Mucosa of stomach (tissue), 1 donor: Measurements from ENCODE around the gene CEACAM18.
"Not testable (repeated sequence)": the region's sequence is repeated elsewhere in the genome, so short reads cannot be mapped to it uniquely, and the experiment has no call there.

ENCODE experiments used
- H3K27me3 ChIP-seq: one replicate; pipeline ENCODE4 v1.7.0; 2013; ENCODE audit warnings: mild to moderate bottlenecking, low read length; ENCODE audit not compliant: control insufficient read depth, insufficient read depth
- H3K36me3 ChIP-seq: one replicate; pipeline ENCODE4 v1.7.0; 2013; ENCODE audit warnings: low read length; ENCODE audit not compliant: control insufficient read depth, insufficient read depth
- H3K4me1 ChIP-seq: one replicate; pipeline ENCODE4 v1.7.0; 2013; ENCODE audit warnings: mild to moderate bottlenecking, low read length; ENCODE audit not compliant: control insufficient read depth, insufficient read depth
- H3K4me3 ChIP-seq: one replicate; pipeline ENCODE4 v1.7.0; 2013; ENCODE audit warnings: low read length
- H3K9ac ChIP-seq: one replicate; pipeline ENCODE4 v1.7.0; 2013; ENCODE audit warnings: mild to moderate bottlenecking, low read length, moderate library complexity
- H3K9me3 ChIP-seq: one replicate; pipeline ENCODE4 v1.7.0; 2013; ENCODE audit warnings: mild to moderate bottlenecking, low read length, moderate library complexity; ENCODE audit not compliant: control insufficient read depth
- donor health status: Pancreatic carcinoma.

Gene CEACAM18

DNA sequence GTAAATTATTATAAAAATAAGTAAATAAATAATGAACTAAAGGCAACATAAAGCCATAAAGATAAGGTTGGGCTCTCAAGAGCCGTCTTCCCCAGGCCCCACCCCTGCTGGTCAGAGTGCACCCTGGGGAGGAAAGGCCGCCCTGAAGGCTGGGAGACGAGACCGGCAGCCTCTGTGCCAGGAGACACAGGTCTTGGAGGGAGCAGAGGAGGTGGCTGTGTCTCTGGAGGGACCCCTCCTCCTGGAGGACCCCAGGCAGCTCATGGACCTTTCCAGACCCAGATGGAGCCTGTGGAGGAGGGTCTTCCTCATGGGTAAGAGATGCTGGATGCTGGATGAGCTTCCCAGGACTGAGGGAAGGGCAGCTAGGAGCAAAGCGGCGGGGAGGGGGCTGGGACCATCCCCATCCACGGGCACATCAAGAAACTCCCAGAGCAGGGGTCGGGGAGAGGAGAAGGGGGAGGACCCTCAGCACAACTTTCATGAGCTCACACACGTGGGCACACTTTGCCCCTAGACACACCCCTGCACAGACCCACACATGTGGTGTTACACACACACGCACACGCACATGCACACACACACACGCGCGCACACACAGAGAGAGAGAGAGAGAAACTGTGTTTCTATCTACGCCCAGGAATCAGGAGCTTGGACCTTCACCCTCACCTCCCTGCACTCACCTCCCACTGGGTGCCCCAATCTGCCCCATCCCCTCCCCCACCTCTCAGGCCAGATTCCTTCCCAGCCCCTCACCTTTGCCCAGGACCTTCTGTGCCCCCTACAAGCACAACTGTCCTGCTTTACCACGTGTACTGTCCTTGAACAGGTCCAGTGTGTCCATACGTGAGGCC, at the start of gene CEACAM18:
CEACAM18 (plus strand) TSS at position 159 of the 854 bp plus-strand sequence.
- no peaks in the 10 kb centered on the region for H3K27me3 ChIP-seq
- no peaks in the 10 kb centered on the region for H3K9me3 ChIP-seq
- H3K36me3 ChIP-seq, result no peaks in the 10 kb centered on the region
- no peak within 1 kb of the TSS for H3K9ac ChIP-seq
- peaks cover 20% of the 10 kb centered on the region for H3K4me1 ChIP-seq
- H3K4me3 ChIP-seq, result no peak within 1 kb of the TSS

DNA sequence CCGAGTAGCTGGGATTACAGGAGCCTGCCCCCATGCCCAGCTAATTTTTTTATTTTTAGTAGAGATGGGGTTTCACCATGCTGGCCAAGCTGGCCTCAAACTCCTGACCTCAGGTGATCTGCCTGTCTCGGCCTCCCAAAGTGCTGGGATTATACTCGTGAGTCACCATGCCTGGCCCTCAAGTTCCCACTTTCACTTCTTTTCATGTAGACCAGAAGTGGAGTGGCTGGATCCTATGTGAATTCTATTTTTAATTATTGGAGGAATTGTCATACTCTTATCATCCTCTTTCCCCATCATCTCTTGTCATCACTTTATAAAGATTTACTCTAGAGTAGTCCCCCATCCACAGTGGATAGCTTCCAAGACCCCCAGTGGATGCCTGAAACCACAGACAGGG, 48.1 kb upstream of the CEACAM18 start:
- Histone ChIP-seq H3K4me3 (no peak overlapping the region), H3K9ac (no peak overlapping the region), H3K27me3 (peaks cover 7% of the 10 kb centered on the region), H3K9me3 (no peaks in the 10 kb centered on the region), H3K36me3 (no peaks in the 10 kb centered on the region), H3K4me1 (no peaks in the 10 kb centered on the region)

DNA sequence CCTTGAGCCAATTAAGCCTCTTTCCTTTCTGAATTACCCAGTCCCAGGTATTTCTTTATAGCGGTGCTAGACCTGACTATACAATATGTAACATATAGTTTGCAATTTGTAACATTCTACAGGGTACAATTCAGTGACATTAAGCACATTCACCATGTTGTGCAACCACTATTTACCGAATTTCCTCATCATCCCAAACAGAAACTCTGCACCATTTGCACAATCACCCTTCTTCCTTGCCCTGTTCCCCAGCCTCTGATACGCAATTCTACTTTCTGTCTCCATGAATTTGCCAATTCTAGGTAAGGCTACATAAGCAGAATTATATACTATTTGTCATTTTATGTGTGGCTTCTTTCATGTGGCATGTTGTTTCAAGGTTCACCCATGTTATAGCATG, 47.2 kb upstream of the CEACAM18 start:
- no peaks in the 10 kb centered on the region for H3K9me3 ChIP-seq

DNA sequence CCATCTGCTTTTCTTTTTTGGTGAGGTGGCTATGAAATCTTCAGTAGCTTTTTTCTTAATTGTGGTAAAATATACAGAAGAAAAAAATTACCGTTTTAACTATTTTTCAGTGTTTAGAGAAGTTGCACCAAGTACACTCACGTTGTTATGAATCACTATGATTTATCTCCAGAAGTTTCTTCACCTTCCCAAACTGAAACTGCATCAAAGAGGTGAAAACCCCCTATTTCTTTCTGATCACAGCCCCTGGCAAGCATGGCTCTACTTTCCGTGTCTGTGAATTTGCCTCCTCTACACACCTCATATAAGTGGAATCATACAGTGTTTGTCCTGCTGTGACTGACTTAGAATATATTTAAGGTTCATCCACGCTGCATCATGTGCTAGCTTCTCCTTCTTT, 45.3 kb upstream of the CEACAM18 start:
- Histone ChIP-seq H3K9me3 (no peaks in the 10 kb centered on the region), H3K4me1 (no peaks in the 10 kb centered on the region), H3K9ac (no peak overlapping the region), H3K4me3 (no peak overlapping the region), H3K27me3 (no peaks in the 10 kb centered on the region), H3K36me3 (no peaks in the 10 kb centered on the region)

More for the DNA sequence above, 47.2 kb upstream of the CEACAM18 start:
- H3K27me3 ChIP-seq, result peaks cover 2% of the 10 kb centered on the region
- no peaks in the 10 kb centered on the region for H3K36me3 ChIP-seq
- H3K9ac ChIP-seq, result no peak overlapping the region
- H3K4me3 ChIP-seq, result no peak overlapping the region
- H3K4me1 ChIP-seq, result no peaks in the 10 kb centered on the region

DNA sequence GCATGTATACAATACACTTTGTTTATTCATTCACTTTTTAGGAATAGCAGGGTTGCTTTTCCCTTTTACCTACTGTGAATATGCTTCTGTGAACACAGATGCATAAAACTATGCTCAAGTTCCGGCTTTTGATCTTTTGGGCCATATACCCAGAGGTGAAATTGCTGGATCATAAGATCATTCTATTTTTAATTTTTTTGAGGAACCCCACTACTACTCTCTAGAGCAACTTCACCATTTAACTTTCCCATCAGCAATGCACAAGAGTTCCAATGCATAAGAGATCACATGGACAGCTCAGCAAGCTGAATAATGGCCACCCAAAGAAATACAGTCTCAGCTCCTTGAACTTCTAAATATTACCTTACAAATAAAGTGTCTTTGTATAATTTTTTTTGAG, 43.9 kb upstream of the CEACAM18 start:
- no peak overlapping the region for H3K4me3 ChIP-seq
- no peaks in the 10 kb centered on the region for H3K36me3 ChIP-seq
- H3K4me1 ChIP-seq, result peaks cover 12% of the 10 kb centered on the region
- no peaks in the 10 kb centered on the region for H3K27me3 ChIP-seq
- H3K9me3 ChIP-seq, result no peaks in the 10 kb centered on the region
- no peak overlapping the region for H3K9ac ChIP-seq

DNA sequence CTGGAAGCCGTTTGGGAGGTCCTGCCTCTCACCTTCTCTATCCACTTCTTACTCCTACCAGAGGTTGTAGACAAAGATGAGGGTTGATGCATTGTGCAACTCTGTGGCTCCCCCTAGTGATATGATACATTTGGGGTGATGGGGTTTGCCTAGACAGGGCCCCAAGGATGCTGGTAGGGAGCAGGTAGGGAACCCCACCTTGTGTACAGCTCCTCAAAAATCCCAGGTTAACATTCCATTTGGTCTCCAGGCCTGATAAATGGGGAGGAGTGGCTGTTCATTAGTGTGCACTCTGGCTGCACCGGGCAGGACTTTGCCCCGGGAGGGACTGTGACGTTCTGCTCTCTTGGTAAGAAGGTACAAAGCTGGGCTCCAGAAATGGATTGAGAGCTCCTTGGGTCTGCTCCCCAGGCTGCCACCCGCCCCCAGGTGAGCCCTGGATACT, 39.3 kb upstream of the CEACAM18 start:
- H3K27me3 ChIP-seq, result peaks cover 3% of the 10 kb centered on the region

DNA sequence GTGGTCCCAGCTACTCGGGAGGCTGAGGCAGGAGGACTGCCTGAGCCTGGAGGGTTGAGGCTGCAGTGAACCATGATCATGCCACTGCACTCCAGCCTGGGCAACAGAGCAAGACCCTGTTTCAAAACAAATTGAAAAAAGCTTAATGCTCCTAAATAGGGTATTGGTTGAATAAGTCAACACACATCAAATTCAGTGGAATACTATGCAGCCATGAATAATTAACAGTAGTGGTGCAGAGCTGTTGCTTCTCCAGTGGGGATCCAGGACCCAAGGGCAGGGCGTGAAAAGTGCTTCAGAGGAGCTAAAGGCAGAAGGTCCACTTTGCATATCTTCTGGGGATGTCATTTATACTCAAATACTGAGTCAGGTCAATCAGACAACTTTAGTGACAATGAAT, 38.3 kb upstream of the CEACAM18 start:
- H3K27me3 ChIP-seq, result peaks cover 3% of the 10 kb centered on the region

More for the DNA sequence above, 39.3 kb upstream of the CEACAM18 start:
- H3K36me3 ChIP-seq, result no peaks in the 10 kb centered on the region
- peaks cover 12% of the 10 kb centered on the region for H3K4me1 ChIP-seq
- H3K9ac ChIP-seq, result no peak overlapping the region
- no peak overlapping the region for H3K4me3 ChIP-seq
- no peaks in the 10 kb centered on the region for H3K9me3 ChIP-seq

DNA sequence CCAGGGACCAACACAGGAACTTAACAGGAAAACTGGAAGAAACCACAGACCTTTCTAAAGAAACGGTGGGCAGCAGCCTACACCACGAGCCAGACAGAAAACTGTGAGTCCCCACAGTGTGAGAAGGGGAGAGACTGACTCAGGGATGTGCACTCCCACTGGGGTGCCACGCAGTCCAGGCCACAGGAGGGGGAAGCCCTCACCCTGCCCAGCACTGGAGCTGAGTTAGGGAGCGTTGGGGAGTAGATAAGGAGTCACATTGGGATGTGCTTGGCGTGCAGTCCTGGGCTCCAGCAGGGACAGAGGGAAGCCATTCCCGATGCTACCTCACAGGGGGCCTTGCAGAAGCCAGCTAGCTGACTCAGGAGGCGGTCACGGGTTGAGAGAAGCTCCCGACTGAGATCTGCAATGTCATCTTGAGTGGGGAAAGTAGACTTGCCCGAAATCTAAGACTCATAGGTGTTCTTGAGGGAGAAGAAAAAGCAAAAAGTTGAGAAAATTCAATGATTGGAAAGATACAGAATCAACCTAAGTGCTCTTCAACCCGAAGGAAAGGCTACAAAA, 37.4 kb upstream of the CEACAM18 start:
- Histone ChIP-seq H3K27me3 (peaks cover 3% of the 10 kb centered on the region), H3K9me3 (no peaks in the 10 kb centered on the region), H3K36me3 (no peaks in the 10 kb centered on the region), H3K4me1 (peaks cover 12% of the 10 kb centered on the region), H3K4me3 (no peak overlapping the region), H3K9ac (no peak overlapping the region)

More for the DNA sequence above, 38.3 kb upstream of the CEACAM18 start:
- H3K36me3 ChIP-seq, result no peaks in the 10 kb centered on the region
- no peak overlapping the region for H3K4me3 ChIP-seq
- H3K4me1 ChIP-seq, result peaks cover 12% of the 10 kb centered on the region
- H3K9me3 ChIP-seq, result no peaks in the 10 kb centered on the region
- no peak overlapping the region for H3K9ac ChIP-seq

DNA sequence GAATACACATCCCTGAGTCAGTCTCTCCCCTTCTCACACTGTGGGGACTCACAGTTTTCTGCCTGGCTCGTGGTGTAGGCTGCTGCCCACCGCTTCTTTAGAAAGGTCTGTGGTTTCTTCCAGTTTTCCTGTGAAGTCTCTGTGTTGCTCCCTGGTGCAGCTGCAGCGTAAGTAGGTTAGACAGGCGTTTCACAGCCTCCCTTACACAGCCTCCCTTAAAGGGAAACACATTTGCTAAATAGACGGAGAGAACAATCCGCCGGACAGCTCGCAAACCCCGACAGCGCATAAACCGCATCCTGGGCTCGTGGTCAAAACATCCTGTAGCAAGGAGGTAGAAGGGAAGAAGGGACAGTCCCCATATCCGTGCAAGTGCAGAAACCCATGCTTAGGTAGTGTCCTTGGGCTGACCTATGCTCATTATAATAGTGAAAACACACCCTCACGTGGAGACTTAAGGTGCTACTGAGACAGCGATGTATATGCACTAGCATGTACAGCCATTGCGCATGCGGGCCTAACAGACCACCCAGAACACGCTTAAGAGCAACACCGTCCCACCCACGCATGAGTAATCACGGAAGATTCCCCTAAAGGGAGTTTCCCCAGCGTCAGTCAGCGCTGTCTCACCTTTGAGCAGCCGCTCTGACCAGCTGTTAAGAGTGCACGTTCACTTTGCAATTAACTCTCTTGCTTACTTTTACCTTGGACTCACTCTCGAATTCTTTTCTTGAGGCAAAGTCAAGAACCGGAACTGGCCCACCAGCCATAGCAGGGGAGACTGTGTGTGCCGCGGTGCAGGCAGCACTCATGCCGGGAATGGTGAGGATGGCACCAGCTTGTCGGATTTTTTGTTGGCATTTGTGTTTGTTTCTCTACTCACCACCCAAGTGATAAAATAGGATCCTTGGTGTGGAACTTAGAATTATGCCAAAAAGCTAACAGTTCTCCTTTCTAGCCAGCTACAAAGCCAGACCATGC, 36.6 kb upstream of the CEACAM18 start:
- no peak overlapping the region for H3K9ac ChIP-seq
- H3K4me1 ChIP-seq, result peaks cover 12% of the 10 kb centered on the region
- H3K4me3 ChIP-seq, result no peak overlapping the region
- peaks cover 3% of the 10 kb centered on the region for H3K27me3 ChIP-seq
- no peaks in the 10 kb centered on the region for H3K9me3 ChIP-seq
- H3K36me3 ChIP-seq, result no peaks in the 10 kb centered on the region

DNA sequence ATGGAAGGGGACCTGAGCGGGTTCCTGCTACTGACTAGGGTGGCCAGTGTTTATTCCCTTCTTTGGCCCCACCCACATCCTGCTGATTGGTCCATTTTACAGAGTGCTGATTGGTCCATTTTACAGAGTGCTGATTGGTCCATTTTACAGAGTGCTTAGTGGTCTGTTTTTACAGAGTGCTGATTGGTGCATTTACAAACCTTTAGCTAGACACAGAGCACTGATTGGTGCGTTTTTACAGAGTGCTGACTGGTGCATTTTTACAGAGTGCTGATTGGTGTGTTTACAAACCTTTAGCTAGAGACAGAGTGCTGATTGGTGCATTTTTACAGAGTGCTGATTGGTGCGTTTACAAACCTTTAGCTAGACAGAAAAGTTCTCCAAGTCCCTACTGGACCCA, 30.8 kb upstream of the CEACAM18 start:
- H3K4me3 ChIP-seq, H3K9me3 ChIP-seq, H3K9ac ChIP-seq, H3K36me3 ChIP-seq, H3K27me3 ChIP-seq, H3K4me1 ChIP-seq: not testable (repeated sequence)

DNA sequence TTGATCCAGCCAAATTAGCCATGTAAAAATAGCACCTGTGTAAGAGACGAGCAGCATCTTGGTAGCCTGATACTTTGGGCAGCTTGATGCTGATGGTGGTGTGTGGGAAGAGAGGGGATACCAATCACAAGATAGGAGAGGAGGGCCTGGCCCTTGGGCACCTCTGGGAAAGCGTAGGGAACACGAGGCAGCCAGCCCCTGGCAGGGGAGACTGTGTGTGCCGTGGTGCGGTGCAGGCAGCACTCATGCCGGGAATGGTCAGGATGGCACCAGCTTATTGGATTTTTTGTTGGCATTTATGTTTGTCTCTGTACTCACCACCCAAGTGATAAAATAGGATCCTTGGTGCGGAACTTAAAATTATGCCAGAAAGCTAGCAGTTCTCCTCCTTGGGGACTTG, 30.3 kb upstream of the CEACAM18 start:
- H3K4me1 ChIP-seq, result no peaks in the 10 kb centered on the region
- H3K9ac ChIP-seq, result no peak overlapping the region
- H3K27me3 ChIP-seq, result no peaks in the 10 kb centered on the region
- no peak overlapping the region for H3K4me3 ChIP-seq
- H3K36me3 ChIP-seq, result no peaks in the 10 kb centered on the region
- no peaks in the 10 kb centered on the region for H3K9me3 ChIP-seq
